DMS114 treated with DMSO at 0.1 percent for 48 hours (cell line): Measurements from ENCODE around the gene SPANXN2.
"Not testable (repeated sequence)": the region's sequence is repeated elsewhere in the genome, so short reads cannot be mapped to it uniquely, and the experiment has no call there.

ENCODE experiments used
- DNase-seq: peaks from one replicate; lab custom pipeline; 2025; ENCODE audit not compliant: unreplicated experiment; lab: John Stamatoyannopoulos, UW

SPANXN2 gene, protein sequence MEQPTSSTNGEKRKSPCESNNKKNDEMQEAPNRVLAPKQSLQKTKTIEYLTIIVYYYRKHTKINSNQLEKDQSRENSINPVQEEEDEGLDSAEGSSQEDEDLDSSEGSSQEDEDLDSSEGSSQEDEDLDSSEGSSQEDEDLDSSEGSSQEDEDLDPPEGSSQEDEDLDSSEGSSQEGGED

DNA sequence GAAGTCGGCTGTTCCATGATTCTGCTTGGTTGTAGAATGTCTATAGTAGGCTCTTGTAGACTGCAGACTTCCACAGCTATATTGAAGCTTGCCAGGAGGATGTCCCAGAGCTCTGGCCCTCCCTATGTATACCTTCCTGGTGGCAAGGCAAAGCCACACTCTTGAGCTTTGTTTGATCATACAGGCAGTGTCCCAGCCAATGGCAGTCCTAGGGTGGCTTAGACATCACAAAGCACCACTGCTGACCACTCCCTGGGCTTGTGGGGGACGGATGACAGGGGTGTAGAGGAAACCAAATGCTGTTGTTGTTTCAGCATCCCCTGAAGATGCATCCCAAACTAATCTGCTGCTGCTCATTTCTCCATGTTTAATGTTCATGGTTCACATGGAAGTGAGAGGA, at the start of gene SPANXN2:
SPANXN2 (minus strand) TSS at position 101 of the 400 bp plus-strand sequence; CDS start at position 17, 84 bp downstream.
- DNase-seq, result not testable (repeated sequence)

DNA sequence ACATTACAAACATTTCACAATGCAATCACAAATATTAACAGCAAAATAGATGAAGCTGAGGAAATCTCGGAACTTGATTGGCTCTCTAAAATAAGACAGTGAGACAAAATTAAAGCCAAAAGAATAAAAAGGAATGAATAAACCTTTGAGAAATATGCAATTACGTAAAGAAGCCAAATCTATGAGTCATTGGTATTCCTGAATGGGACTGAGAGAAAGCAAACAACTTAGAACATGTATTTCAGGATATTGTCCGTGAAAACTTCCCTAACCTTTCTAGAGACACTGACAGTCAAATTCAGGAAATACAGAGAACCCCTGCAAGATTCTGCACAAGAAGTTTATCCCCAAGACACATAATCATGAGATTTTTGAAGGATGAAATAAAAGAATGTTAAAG, 48.4 kb upstream of the SPANXN2 start:
- DNase-seq, result no peak

DNA sequence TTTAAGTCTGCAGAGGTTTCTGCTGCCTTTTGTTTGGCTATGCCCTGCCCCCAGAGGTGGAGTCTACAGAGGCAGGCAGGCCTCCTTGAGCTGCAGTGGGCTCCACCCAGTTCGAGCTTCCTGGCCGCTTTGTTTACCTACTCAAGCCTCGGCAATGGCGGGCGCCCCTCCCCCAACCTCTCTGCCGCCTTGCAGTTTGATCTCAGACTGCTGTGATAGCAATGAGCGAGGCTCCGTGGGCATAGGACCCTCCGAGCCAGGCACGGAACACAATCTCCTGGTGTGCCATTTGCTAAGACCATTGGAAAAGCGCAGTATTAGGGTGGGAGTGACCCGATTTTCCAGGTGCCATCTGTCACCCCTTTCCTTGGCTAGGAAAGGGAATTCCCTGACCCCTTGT, 47.2 kb upstream of the SPANXN2 start:
- not testable (repeated sequence) for DNase-seq

DNA sequence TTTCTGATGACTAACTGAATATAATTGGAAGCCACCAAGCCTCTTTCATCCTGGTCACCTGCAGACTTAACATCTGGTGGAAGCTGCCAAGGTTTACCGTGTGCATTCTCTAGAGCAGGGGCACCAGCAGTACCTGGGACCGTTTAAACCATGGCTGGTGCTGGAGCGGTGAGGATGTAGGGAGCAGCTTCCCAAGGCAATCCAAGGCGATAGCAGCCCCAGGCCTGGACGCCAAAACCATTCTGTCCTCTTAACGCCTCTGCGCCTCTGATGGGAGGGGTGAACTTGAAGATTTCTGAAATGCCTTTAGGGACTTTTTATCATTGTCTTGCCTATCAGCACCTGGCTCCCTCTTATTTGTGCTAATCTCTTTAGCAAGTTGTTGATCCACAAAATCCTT, 37.3 kb upstream of the SPANXN2 start:
- no peak for DNase-seq

DNA sequence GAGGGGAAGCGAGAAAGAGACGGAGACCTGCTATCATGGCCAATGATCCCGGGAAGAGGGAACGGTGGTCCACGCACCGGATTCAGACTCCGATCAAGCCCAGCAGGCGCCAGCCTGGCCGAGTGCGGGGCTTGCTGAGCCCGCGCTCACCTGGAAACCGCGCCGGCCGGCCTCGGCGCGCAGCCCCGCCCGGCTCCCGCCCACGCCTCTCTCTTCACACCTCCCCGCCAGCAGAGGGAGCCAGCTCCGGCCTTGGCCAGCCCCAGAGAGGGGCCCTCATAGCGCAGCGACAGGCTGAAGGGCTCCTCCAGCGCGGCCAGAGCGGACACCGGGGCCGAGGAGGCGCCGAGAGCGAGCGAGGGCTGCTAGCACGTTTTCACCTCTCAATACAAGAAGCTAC, 36.8 kb upstream of the SPANXN2 start:
- DNase-seq, result no peak

DNA sequence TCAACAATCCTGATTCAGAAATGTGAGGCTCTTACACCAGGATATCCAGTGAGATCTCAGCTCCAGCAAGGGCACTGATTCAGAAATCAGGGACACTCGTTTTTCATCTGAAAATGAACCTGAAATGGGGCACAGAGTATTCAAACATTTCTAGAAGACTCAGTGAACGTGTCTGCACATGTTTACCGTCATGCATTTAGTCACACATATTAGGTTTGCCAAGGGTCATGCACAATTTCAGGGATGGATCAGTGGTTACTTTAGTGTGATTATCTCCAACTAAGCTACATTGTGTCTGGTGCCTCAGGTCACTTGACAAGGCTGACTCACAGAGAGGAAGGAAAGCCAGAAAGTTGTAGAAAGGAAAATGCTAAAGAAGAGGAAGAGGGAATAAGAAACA, 33.6 kb upstream of the SPANXN2 start:
- no peak for DNase-seq

DNA sequence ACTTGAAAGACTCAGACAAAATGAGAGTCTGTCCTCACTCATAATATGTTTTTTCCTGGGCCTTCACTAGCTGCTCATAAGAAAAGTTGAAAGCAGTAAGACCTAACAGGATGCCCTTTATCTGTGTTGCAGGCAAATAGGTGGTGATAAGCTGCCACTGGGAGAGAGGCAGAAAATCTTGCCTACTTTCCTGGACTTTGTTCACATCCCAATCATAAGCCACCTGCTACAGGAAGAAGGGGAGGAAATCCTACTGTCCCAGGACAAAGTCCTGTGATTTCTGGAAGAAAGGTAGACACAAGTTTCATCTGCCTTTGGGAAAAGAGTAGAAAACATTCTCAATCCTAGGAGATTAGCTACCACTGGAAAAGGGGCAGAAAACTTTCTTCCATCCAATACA, 13.3 kb upstream of the SPANXN2 start:
- no peak for DNase-seq

DNA sequence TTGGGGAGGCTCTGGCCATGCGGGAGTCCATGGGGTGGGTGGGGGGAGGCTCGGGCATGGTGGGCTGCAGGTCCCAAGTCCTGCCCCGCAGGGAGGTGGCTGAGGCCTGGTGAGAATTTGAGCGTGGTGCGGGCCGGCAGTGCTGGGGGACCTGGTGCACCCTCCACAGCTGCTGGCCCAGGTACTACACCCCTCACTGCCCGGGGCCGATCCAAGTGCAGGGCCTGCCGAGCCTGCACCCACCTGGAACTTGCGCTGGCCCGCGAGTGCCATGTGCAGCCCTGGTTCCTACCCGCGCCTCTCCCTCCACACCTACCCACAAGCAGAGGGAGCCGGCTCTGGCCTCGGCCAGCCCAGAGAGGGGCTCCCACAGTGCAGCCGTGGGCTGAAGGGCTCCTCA, 5.7 kb upstream of the SPANXN2 start:
- DNase-seq, result no peak

DNA sequence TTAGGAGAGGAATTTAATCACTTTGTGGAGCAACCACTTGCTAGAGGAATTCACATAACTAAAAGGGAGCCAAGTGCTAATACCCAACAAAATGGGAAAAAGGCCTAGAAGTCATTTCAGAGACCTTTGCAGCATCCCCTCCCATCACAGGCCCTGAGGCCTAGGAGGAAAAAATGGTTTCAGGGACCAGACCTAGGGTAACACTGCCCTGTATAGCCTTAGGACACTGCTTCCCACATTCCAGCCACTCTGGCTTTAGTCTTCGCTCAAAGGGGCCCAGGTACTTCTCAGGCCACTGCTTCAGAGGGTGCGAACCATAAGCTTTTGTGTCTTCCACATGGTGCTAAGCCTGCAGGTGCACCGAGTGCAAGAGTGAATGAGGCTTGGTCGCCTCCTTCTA, 19.1 kb downstream of the SPANXN2 start:
- DNase-seq, result no peak

DNA sequence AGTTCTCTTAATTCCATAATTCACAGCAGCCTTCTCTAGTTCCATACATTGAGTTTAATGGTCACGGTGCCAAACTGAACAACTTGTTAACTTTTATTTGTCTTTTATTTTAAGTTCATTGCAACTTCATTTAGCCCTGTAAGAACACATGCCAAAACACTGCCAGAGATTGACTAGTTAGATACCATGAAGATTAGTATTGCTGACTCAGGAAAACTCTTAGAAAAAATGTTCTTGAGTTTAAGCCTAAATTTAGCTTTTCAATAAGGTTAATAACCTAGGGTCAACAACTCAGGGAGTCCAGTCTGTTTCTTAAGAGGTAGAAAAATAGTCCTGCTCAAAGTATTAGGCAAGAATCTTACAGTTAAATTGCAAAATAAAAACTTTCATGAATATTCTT, 25.7 kb downstream of the SPANXN2 start:
- DNase-seq, result no peak

DNA sequence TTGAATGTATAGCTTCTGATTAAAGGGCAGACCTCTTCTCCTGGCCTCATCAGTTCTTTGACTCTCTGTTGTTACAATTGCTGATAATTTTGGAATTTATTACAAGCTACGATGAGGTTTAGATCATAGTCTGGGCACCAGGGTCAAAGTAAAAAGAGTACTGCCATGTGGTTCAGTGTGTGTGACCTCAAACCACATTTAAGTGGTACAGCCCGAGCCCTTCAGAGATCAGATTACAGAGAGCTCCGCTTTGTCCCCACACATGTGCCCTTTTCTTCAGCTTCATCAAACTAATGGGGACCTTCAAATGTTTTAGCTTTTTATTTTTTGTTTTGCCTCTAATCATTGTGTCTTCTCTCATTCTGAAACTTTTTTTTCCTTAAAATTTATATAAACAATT, 37.1 kb downstream of the SPANXN2 start:
- no peak for DNase-seq

DNA sequence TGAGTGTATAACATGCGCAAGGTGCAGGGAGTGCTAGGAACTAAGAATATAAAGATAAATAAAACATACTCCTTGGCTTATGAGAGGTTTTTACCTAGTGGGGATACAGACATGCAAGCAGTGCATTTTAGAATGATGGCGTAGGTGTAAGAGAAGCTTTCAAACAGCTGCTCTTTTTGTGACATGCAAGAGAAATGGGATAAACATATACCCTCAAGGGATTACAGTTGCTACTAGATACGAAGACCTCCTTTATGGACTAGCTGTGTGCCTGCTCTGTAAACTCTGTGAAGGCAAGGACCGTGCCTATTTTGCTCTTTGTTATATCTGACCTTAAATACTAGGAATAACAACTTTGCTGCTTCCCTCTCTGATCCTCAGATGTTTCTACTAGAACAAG, 45.6 kb downstream of the SPANXN2 start:
- DNase-seq, result no peak

DNA sequence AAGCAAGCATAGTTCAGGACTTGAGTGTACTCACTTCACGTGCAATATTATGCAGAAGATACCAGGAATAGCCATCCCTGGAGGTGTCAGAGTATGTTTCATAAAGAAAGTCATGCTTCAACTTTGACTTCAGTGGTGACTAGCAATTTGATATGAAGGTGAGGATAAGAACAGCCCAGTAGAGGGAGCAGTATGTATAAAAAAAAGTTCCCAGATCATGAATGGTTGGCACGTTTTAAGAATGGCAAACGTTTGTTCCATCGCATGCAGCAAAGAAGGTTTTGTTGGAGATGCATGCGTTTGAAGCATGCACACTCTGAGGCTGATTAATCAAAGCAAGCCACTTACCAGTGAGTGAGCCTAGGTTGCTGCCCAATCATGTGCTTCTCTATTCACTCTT, 51.2 kb downstream of the SPANXN2 start:
- no peak for DNase-seq

DNA sequence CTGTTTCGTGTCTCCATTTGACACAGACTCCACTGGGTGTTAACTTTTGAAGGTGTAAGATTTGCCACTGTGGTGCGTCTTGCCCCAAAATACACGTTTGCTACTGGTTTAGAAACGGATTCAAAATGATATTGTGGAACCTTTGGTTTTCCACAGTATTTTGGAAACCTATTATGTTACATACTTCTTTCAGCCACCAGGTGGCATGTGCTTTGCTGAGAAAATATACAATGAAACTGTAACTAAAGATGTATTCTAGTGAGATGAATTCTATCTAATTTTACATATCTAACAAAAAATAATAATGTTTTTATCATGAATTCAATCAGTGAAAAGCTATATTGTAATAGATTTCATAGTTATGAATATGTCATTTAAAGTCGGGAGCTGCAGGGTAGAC, 56.2 kb downstream of the SPANXN2 start:
- DNase-seq, result no peak

DNA sequence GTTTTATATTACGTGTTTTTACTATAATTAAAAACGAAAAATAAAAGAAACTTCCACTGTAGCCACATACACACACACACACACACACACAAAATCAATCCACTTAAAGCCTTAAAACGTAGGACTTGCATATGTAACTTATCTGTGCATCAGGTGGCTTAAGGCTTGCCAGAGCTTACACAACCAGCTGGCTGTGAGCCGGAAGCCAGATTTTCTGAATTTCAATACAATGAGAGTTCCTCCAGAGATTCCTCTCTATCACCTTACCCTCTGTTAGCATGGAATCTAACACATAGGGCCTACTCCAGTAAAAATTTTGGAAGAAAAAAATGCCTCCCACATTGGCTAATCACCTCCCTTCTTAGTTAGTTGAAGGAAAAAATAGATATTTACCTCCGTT, 56.8 kb downstream of the SPANXN2 start:
- DNase-seq, result no peak
